Mesenteric fat pad (tissue), 1 donor: ENCODE data around the gene GRIP2. TPM values are rescaled to one million over a fixed set of nuclear protein-coding genes. Genes with fewer than 3 reads are reported as not detected.

ENCODE experiments used
- DNase-seq: peaks from one replicate; pipeline ENCODE4 v3.0.0-alpha.2; 2020; ENCODE audit warnings: low spot score
- total RNA-seq: library from RNA; stranded (reverse); fragmentation: NEBNext Ultra II Directional; extraction: Animal tissue kit (Norgen Biotek cat#: 25700); gene quantifications from one replicate; pipeline ENCODE4 v1.2.1, GENCODE V29; 2021
- donor health status: DM: yes; HTN: yes; CAD: no.

The GRIP2 gene
- total RNA-seq, 1 donor from 2014 or later = 0.71 TPM

- no peak for DNase-seq
These were observed 22.2 kb upstream of the GRIP2 start for GRCh38 chr3:14562121-14562890.

DNA sequence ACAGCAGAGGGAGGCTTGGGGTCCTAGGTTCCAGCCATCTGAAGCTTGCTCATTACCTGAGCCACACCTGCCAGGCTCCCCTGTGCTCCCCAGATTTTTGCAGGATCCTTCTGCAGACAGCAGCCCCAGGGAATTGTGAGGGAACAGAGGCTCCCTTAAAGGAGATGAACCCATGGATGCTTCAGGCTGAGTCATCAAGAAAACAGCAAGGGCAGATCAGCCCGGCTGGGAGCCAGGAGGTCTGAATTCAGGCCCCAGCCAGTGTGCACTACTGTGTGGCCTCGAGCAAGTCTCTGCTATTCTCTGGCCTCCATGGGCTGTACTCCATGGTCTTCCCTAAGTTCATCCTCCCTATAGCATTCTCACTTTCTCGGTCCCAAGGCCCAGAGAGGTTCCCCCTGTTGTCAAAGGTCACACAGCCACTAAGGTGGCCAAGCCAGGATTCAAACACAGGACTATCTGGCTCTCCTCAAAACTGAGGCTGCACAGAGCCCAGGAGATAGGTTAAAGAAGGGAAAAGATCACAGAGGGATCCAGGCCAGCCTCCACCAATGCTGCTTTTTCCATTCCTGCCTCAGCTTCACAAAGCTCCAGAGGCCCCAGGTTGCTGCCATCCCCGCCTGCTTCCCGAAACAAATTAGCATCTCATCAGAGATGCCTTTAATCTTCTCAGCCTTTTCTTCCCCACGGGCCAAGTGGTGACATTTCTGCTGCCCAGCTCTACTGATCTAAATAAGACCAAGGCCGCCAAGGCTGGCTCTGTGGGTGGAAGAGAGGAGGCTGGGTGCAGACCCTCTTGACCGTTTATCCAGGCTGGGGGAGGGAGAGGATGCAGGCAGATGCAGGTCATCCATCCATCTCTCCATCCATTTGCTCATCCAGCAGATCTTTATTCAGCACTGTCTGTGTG is 21.2 kb upstream of the GRIP2 start:
- DNase-seq = no peak

- DNase-seq = no peak
These were observed 20.0 kb upstream of the GRIP2 start for GRCh38 chr3:14560110-14560509.

GRCh38 chr3:14558029-14558428 is 17.9 kb upstream of the GRIP2 start:
- DNase-seq = no peak

DNA sequence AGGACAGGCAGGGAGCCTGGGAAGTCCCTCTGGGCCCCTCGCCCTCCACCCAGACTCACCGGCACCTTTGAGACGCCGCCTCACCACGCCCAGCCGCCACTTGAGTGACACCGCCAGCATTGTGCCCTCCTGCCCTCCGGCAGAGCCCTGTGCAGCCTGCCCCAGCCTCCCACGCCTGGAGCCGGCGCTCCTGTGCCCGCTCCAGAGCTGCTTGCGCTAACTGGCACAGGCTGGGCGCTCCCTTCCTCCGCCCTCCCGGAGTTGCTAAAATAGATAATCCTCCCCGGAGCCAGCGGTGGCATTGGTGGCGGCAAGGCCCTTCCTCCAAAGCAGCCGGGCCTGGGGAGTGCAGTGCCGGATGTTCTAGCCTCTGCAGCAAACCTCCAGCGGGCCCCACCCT is 15.7 kb upstream of the GRIP2 start:
- no peak for DNase-seq

- no peak for DNase-seq
These were observed 14.6 kb upstream of the GRIP2 start for GRCh38 chr3:14554715-14555114.

DNA sequence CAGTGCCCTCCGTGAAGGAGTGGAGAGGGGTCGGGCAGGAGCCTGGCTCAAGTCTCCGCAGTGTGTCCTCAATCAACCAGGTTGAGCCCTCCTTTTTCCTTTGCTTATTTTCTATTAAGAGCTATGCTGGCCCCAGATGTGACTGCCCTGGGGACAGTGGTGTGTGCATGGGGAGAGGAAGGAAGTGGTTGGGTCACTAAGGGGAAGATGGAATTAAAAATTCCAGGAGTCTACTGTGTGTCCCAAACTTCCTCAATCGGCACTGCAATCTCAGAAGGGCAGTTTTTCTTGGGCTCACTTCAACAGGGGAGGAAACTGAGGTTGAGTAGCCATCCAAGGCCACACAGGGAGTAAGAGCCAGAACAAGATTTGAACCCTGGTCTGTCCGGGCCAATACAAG is 13.7 kb upstream of the GRIP2 start:
- DNase-seq = no peak

GRCh38 chr3:14552717-14553116 is 12.6 kb upstream of the GRIP2 start:
- no peak for DNase-seq

DNA sequence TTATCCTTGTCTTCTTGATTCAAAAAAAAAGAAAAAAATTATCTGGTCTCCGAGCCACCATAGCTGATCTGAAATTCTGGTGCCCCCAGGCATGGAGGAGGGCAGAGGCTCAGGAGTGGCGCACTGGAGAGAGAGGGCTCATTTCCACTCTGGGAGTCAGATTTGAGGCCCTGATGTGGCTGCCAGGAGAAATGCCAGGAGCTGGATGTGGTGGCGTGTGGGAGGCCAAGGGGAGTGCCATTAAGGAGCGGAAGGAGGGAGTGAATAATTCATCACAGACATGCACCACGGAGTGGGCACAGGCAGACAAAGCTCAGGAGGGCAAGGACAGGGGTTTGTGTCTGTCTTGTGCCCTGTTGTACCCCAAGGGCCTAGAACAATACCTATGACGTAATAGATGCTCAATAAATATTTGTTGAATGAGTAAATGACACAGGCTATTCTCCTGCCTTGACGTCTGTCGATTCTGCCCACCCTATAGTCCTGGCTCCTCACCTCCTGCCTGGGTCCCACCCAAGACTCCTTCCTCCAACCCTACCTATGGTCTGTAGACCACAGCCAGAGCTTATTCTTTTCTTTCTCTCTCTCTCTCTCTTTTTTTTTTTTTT is 12.0 kb upstream of the GRIP2 start:
- DNase-seq = no peak

DNA sequence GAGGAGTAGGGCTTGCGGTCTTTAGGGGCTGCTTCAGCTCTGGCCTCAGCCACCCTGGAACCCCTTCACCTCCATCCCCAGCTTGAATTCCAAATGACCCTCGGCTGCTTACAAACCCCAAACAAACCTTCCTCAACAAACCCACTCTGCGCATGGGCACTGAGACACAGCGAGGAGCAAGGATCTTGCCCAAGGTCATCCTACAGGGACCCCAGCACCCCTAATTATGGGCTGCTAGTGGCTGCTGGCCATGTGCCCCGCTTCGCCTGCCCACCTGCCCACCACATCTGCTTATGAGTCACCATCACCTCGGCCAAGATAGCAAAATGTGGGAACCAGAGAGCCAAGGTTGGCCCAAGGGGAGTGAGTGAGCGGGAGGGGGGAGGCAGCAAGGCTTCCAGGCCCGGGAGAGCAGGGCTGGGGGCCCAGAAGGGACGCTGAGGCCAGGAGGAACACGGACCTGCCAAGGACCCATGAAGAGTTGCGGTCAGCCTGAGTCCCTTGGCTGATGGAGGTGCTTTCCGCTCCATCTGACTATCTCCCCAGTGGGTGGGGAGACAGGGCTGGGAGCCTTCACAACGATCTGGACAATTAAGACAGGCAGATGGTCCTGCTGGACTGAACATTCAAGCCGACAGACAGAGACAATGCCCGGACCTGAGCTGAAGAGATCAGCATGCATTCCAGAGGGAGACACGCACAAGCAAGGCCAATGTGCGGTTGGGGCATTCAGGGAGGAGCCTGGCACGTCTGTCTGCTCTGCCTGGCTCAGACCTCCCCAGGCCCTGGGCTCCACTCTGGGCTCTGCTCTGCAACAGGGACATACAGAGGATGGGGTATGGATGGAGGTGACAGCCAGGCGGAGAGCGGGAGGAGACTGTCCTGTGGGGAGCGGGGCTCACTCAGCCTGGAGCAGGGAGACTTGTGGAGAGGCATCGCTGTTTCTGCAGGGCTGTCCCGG is 10.8 kb upstream of the GRIP2 start:
- no peak for DNase-seq

GRCh38 chr3:14550181-14550580 is 10.0 kb upstream of the GRIP2 start:
- no peak for DNase-seq

DNA sequence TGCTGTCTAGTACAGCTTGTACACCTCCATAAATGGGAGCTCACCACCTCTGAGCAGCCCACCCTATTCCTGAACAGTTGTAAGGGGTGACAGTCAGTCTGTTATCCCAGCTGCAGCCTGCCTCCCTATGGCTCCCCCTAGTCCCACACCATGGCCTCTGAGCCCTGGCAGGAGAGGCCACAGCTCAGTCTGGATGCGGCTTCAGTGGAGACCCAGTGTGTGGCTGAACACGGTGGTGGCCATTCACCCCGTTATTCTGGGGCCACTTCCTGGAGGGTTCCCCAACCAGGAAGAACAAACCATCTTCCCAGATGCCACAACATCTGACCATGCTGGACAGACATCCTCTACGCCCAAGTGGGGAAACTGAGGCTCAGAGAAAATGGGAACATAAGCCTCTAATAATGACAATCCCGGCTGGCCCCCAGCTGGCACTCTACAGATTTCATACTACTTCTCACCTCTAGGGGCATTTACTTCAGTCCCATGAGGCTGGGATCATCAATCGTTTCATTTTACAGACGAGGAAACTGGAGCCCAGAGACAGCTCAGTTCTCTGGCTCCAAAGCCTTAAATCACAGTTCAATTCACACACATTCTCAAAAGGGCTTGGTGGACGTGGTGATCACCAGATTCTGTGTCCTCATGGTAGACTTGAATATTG is 9.2 kb upstream of the GRIP2 start:
- no peak for DNase-seq

GRCh38 chr3:14548321-14548729 is 8.2 kb upstream of the GRIP2 start:
- no peak for DNase-seq

GRCh38 chr3:14547693-14548092 is 7.6 kb upstream of the GRIP2 start:
- no peak for DNase-seq

- DNase-seq = no peak
These were observed 5.9 kb upstream of the GRIP2 start for GRCh38 chr3:14546041-14546440.

GRCh38 chr3:14545251-14545635 is 5.1 kb upstream of the GRIP2 start:
- DNase-seq = no peak

- no peak for DNase-seq
These were observed 4.4 kb upstream of the GRIP2 start for GRCh38 chr3:14544282-14545250.

DNA sequence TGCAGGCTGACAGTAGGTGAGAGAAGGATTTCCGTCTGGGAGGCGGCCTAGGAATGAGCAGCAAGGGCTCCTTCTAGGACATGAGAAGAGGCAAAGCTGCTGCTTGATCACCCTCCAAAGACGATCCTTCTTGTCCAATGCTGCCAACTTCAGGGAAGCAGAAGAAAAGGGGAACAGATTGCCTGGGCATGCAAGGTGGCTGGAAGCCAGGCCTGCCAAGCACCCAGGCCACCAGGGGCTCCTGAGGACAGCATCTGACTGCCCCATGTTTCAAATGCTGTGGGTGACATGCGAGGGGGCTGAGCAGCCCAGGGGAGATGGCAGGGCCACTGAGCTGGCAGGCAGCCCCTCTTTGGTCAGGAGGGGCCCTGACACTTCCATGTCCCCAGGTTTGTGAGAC is 3.3 kb upstream of the GRIP2 start:
- DNase-seq = no peak

DNA sequence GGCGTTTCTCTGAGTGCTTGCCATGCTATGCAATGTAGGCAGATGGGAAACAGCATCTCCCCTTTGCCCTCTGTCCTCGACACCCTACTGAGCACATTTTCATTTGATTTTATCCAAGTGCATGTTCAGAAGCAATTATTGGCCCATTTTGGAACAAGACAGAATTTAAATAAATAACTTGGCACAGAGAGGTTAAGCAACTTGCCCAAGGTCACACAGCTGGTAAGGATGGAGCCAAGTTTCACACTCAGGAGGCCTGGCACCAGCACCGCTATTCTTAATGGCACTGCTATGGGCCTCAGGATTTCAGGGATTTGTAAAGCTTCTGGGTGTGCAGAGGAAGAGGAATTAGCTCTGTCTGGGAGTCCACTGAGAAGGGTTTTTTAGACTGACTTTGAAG is 2.5 kb upstream of the GRIP2 start:
- no peak for DNase-seq
